A549 (cell line): ENCODE data around the gene GSTT2B. TPM values are rescaled to one million over a fixed set of nuclear protein-coding genes. Genes with fewer than 3 reads are reported as not detected.
"Not testable (repeated sequence)": the region's sequence is repeated elsewhere in the genome, so short reads cannot be mapped to it uniquely, and the experiment has no call there.

Experiments
- ATAC-seq, 2 experiments: fragments of 200-7000 bp in 1 of 2; fragments of >200 bp in 1 of 2; cut with Nextera tagmentation in 1 of 2; cut with Tn5 transposase in 1 of 2; 3 replicates each; pipeline versions ENCODE4 v1.8.0 to v1.9.1; 2018 to 2020; ENCODE audit warnings: mild to moderate bottlenecking in 1 of 2, moderate library complexity in 1 of 2
- CTCF ChIA-PET: fragments of 300-600 bp; sonication (Branson Sonifier 250); formaldehyde crosslinking; extraction: SDS; loops from one replicate; lab custom pipeline; 2021; ENCODE audit warnings: antibody characterized with exemption, inconsistent platforms; lab: Yijun Ruan, JAX
- POLR2A ChIA-PET: fragments of 350-600 bp; formaldehyde crosslinking; extraction: SDS; loops from one replicate; lab custom pipeline; 2021; ENCODE audit warnings: antibody characterized with exemption, inconsistent platforms; lab: Yijun Ruan, JAX
- DNase-seq, 2 experiments: peaks; one replicate each; pipeline versions ENCODE4 v3.0.0 to v3.0.0-alpha.2; 2011 to 2016; ENCODE audit warnings: low read depth in 1 of 2, low spot score in 1 of 2
- FAIRE-seq: peaks from 2 replicates; lab custom pipeline; 2011; peaks lifted over from hg19 to GRCh38; lab: Jason Lieb, UNC
- H3K27ac ChIP-seq, 2 experiments: fragments of >200 bp; sonication (Bioruptor Twin); formaldehyde crosslinking; 3 replicates each; pipeline ENCODE4 v1.5.1; 2016 to 2017
- H3K4me1 ChIP-seq: fragments of >200 bp; sonication (Bioruptor Twin); formaldehyde crosslinking; 3 replicates; pipeline ENCODE4 v1.6.1; 2016
- H3K4me2 ChIP-seq: fragments of >200 bp; sonication (Bioruptor Twin); formaldehyde crosslinking; 3 replicates; pipeline ENCODE4 v1.6.1; 2016
- H3K4me3 ChIP-seq: fragments of >200 bp; sonication (Bioruptor Twin); formaldehyde crosslinking; 3 replicates; pipeline ENCODE4 v1.5.1; 2016
- H3K9me3 ChIP-seq: fragments of >200 bp; sonication (Bioruptor Twin); formaldehyde crosslinking; 3 replicates; pipeline ENCODE4 v1.6.1; 2016
- BHLHE40 ChIP-seq: IDR thresholded peaks from 2 replicates; pipeline ENCODE4 v1.6.1; 2012; ENCODE audit warnings: low read depth, low read length, inconsistent platforms
- CEBPB ChIP-seq, 2 experiments: fragments of >200 bp in 1 of 2; sonication (Bioruptor Twin) in 1 of 2; formaldehyde crosslinking in 1 of 2; IDR thresholded peaks; 2 replicates each; pipeline ENCODE4 v1.6.1; 2012 to 2016
- CHD4 ChIP-seq: fragments of 200-600 bp; sonication (generic); IDR thresholded peaks from 2 replicates; pipeline ENCODE4 v1.6.1; 2016; ENCODE audit warnings: antibody characterized with exemption, mild to moderate bottlenecking, borderline replicate concordance
- E2F6 ChIP-seq: IDR thresholded peaks from 2 replicates; pipeline ENCODE4 v1.6.1; 2012; ENCODE audit warnings: low read depth, borderline replicate concordance
- EHMT2 ChIP-seq: fragments of 200-600 bp; sonication (generic); IDR thresholded peaks from 2 replicates; pipeline ENCODE4 v1.6.1; 2016; ENCODE audit warnings: antibody characterized with exemption, low read depth, mild to moderate bottlenecking, moderate library complexity
- ESRRA ChIP-seq: fragments of 150-350 bp; IDR thresholded peaks from 2 replicates; pipeline ENCODE4 v1.6.1; 2014; ENCODE audit warnings: mild to moderate bottlenecking, low read length, borderline replicate concordance
- FOSB ChIP-seq: fragments of 250-450 bp; sonication (Bioruptor Pico); IDR thresholded peaks from 2 replicates; pipeline ENCODE4 v1.5.0; 2020; ENCODE audit warnings: mild to moderate bottlenecking, moderate library complexity
- HMGXB4 ChIP-seq: fragments of 250-450 bp; sonication (Bioruptor Pico); IDR thresholded peaks from 2 replicates; pipeline ENCODE4 v1.5.0; 2021; ENCODE audit warnings: mild to moderate bottlenecking, moderate library complexity, borderline replicate concordance
- HOXB5 ChIP-seq: fragments of 250-450 bp; sonication (Bioruptor Pico); IDR thresholded peaks from 2 replicates; pipeline ENCODE4 v1.5.0; 2020; ENCODE audit warnings: mild to moderate bottlenecking, moderate library complexity
- JUNB ChIP-seq: fragments of >200 bp; sonication (Bioruptor Twin); formaldehyde crosslinking; IDR thresholded peaks from 2 replicates; pipeline ENCODE4 v1.6.1; 2016
- MYC ChIP-seq: IDR thresholded peaks from 2 replicates; pipeline ENCODE4 v1.6.1; 2012; ENCODE audit warnings: mild to moderate bottlenecking, inconsistent platforms, low read length, improper control_type of control experiment, borderline replicate concordance
- NFE2L2 ChIP-seq: fragments of 150-350 bp; conservative IDR thresholded peaks from 2 replicates; pipeline ENCODE4 v1.6.1; 2014; ENCODE audit warnings: low read length
- POLR2AphosphoS2 ChIP-seq: conservative IDR thresholded peaks from 2 replicates; pipeline ENCODE4 v1.6.1; 2012; ENCODE audit warnings: low read length, improper control_type of control experiment, inconsistent platforms
- RAD21 ChIP-seq, 2 experiments: fragments of >200 bp in 1 of 2; sonication (Bioruptor Twin) in 1 of 2; formaldehyde crosslinking in 1 of 2; IDR thresholded peaks in 1 of 2; conservative IDR thresholded peaks in 1 of 2; 2 replicates in 1 of 2; 3 replicates in 1 of 2; pipeline ENCODE4 v1.6.1; 2012 to 2018; ENCODE audit warnings: inconsistent platforms in 1 of 2
- RCOR1 ChIP-seq: fragments of 150-350 bp; IDR thresholded peaks from 2 replicates; pipeline ENCODE4 v1.6.1; 2014; ENCODE audit warnings: antibody characterized with exemption, low read length, low read depth
- REST ChIP-seq: fragments of 200-600 bp; sonication (generic); IDR thresholded peaks from 2 replicates; pipeline ENCODE4 v1.6.1; 2016; ENCODE audit warnings: antibody characterized with exemption, mild to moderate bottlenecking, moderate library complexity
- ZFP36 ChIP-seq: fragments of 450-650 bp; IDR thresholded peaks from 2 replicates; pipeline ENCODE4 v1.6.1; 2014; ENCODE audit warnings: borderline replicate concordance; ENCODE audit not compliant: partially characterized antibody
- WGBS: methylation state at CpG from one replicate; pipeline ENCODE4 v1.1.6; 2017; ENCODE audit errors: missing lambda C conversion rate; 5-methylcytosine and 5-hydroxymethylcytosine counted together
- polyA plus RNA-seq, 4 experiments: library from polyadenylated mRNA; depleted of rRNA in 3 of 4; stranded (reverse); fragments of >200 nt; fragmentation: RNase III in 1 of 4; extraction: RNeasy Plus Mini Kit Qiagen cat#74134 plus additional on column Dnase treatment in 1 of 4; gene quantifications; 2 replicates in 3 of 4; 3 replicates in 1 of 4; pipeline ENCODE4 v1.2.3, GENCODE V29; 2011 to 2017

Gene GSTT2B
- polyA plus RNA-seq, 2 of the 4 experiments (the other 2 are of a cell fraction): 0.30 to 0.50 TPM

- 0 out of 6 replicates have a peak, but pooled peaks of 1 of the 2 experiments have one; percentile 29 for ATAC-seq
- TF ChIP-seq MYC: no peak
- TF ChIP-seq CEBPB (IDR thresholded peaks at IDR 0.05): peak in 1 of 2 experiments; percentile 25; a peak in 1 of 4 replicates
- TF ChIP-seq, all 56 proteins: peak for 1
- Histone ChIP-seq H3K4me1 (no peaks in the 10 kb centered on the region), H3K27ac (no peak overlapping the region), H3K4me3 (no peak overlapping the region), H3K4me2 (no peak overlapping the region), H3K9me3 (no peaks in the 10 kb centered on the region)
- FAIRE-seq: no peak
- POLR2A ChIA-PET: no interaction called here
- WGBS: 67% methylated on average over 5 of the region's 5 CpGs
- CTCF ChIA-PET: interaction anchor here (0.6 to 1.5 kb wide), 2 partner anchors 11 to 154 kb away, joined by 4 to 8 read pairs; no protein-coding TSS in a partner anchor
- peak in 1 of 2 experiments; percentile 7 for DNase-seq
Observed at GRCh38 chr22:24002851-24003250, 41.9 kb upstream of the GSTT2B start.

GRCh38 chr22:24002272-24002671, 41.3 kb upstream of the GSTT2B start:
- POLR2A ChIA-PET: no interaction called here
- H3K9me3 ChIP-seq: no peaks in the 10 kb centered on the region
- no peak for FAIRE-seq
- TF ChIP-seq RCOR1 (no peak), HMGXB4 (no peak), FOSB (CRISPR knock-in tag) (no peak), HOXB5 (CRISPR knock-in tag) (no peak), E2F6 (no peak), EHMT2 (no peak), NFE2L2 (no peak), POLR2AphosphoS2 (no peak), JUNB (no peak), REST (no peak), RAD21 (conservative IDR thresholded peaks at IDR 0.05 in 1 of 2, IDR thresholded peaks at IDR 0.05 in 1 of 2) (no peak), ZFP36 (no peak), BHLHE40 (no peak), ESRRA (no peak)
- TF ChIP-seq, all 56 proteins: peak for 0
- no peak for ATAC-seq
- no peaks in the 10 kb centered on the region for H3K4me1 ChIP-seq
- no peak overlapping the region for H3K4me3 ChIP-seq
- WGBS: 79% methylated on average over 10 of the region's 10 CpGs
- no peak overlapping the region for H3K27ac ChIP-seq
- DNase-seq: no peak
- no peak overlapping the region for H3K4me2 ChIP-seq
- CTCF ChIA-PET: no interaction called here

GRCh38 chr22:24001314-24001713, 40.3 kb upstream of the GSTT2B start:
- H3K9me3 ChIP-seq: no peaks in the 10 kb centered on the region
- no peak for ATAC-seq
- CTCF ChIA-PET: no interaction called here
- 86% methylated on average over 5 of the region's 9 CpGs for WGBS
- no peak overlapping the region for H3K4me3 ChIP-seq
- no peaks in the 10 kb centered on the region for H3K4me1 ChIP-seq
- H3K27ac ChIP-seq: no peak overlapping the region
- DNase-seq: no peak
- FAIRE-seq: no peak
- TF ChIP-seq EHMT2 (no peak), CHD4 (no peak)
- no peak overlapping the region for H3K4me2 ChIP-seq
- POLR2A ChIA-PET: no interaction called here

- H3K4me3 ChIP-seq, DNase-seq, H3K27ac ChIP-seq, ATAC-seq, POLR2A ChIA-PET, H3K9me3 ChIP-seq, H3K4me1 ChIP-seq, H3K4me2 ChIP-seq, FAIRE-seq: not testable (repeated sequence)
- 90% methylated on average over 7 of the region's 7 CpGs for WGBS
- CTCF ChIA-PET: interaction anchor here (1.6 kb wide), 1 partner anchor 175 kb away, joined by 4 read pairs; no protein-coding TSS in a partner anchor
Observed at GRCh38 chr22:23999779-24000178, 38.8 kb upstream of the GSTT2B start.
